ENCODE measurements around the gene SYTL1. TPM values are rescaled to one million over a fixed set of nuclear protein-coding genes. Genes with fewer than 3 reads are reported as not detected.
A peak's percentile ranks its signal among the peaks of the same experiment; 100 is the strongest.

The SYTL1 gene
- total RNA-seq, 1 experiment from 2014 or later = not detected

DNA sequence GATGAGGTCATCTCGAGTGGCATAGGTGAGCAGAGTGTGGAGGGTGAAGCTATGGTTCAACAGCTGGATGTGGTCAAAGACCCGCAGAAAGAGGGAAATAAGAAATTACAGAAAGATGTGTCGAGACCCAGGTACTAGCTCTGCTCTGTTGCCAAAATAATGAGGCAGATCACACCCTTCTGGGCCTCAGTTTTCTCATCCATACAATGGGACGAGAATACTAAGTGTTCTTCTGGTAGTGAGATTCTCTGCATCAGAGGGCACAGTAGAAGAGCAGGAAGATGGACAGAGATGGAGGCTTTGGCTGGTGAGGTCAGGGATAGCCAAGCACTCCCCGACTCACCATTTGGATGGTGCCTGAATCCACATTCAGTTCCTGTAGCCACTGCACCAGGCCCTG lies 13.9 kb downstream of the SYTL1 start:
- Histone ChIP-seq H3K9me3 (no peaks in the 10 kb centered on the region), H3K27me3 (no peaks in the 10 kb centered on the region), H3K4me3 (no peak overlapping the region), H3K36me3 (peaks cover 14% of the 10 kb centered on the region)
- DNase-seq = no peak

GRCh38 chr1:27356277-27356618 lies 14.4 kb downstream of the SYTL1 start:
- DNase-seq = no peak
- Histone ChIP-seq H3K36me3 (peaks cover 14% of the 10 kb centered on the region), H3K9me3 (no peaks in the 10 kb centered on the region), H3K27me3 (no peaks in the 10 kb centered on the region), H3K4me3 (no peak overlapping the region)

DNA sequence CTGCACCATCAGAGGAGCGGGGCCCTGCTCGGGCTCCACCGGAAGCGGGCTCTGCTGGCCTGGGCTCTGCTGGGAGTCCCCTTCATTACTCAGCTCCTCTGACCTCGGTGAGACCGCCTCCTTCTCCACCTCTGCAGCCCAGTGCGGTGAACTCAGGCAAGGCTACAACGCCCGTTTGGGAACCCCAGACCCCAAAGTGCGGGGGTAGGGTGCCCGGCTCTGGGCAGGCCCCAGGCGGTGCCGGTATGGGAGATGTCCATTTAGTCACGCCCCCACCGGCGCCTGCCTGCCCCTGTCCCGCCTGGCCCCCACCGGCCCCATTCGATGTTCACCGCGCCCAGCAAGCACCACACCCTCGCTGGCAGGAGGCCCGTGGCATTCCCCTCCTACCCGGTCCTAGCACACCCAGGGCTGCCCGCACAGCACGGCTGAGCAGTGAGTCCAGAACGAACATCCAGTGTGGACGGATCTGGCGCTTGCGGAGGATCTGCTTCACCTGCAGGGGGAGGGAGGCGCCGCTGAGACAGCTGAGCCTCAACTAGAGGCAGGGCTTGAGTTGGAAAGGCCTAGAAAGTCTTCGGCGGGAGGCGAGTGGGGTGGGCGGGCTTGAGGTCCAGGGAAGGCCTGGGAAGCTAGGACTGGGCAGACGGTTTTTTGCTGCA lies 14.9 kb downstream of the SYTL1 start:
- Histone ChIP-seq H3K36me3 (peaks cover 14% of the 10 kb centered on the region), H3K4me3 (no peak overlapping the region), H3K27me3 (no peaks in the 10 kb centered on the region), H3K9me3 (no peaks in the 10 kb centered on the region)
- DNase-seq = no peak

DNA sequence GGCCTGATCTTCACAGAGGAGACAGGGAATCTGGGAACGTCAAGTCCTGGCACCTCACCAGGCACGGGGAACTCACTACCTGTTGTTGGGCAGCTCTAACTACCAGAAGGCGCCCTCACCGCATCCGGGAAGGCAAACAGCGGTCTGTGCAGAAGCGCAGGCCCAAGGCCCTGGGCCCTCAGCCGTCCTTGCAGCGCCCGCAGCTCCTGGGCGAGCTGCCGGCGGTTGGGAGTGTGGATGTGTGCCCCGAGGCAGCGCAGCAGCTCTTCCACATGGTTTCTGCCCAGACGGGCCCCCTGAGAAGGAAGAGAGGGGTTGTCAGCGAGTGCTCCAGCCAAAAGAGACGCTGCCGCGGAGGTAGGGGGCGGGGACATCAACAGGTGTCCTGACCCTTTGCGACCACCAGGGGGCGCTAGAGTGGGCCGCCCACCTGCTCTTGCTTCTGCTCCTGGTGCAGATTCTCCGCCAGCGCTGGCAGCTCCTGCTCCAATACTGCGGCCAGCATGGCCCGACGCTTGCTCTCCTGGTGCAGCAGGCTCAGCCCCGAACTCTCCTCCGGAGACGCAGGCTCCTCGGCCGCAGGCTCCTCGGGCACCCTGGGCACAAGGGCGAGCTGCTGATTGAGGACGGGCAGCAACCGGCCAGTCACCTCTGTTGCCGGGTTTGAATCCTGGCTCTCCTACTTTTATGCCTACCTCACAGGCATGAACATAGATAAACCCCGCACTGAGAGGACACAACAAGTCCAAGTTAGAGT lies 15.6 kb downstream of the SYTL1 start:
- no peaks in the 10 kb centered on the region for H3K27me3 ChIP-seq
- peak; percentile 24 for DNase-seq
- no peaks in the 10 kb centered on the region for H3K9me3 ChIP-seq
- no peak overlapping the region for H3K4me3 ChIP-seq
- peaks cover 14% of the 10 kb centered on the region for H3K36me3 ChIP-seq

- Histone ChIP-seq H3K4me3 (no peak overlapping the region), H3K9me3 (no peaks in the 10 kb centered on the region), H3K27me3 (no peaks in the 10 kb centered on the region), H3K36me3 (peaks cover 19% of the 10 kb centered on the region)
- no peak for DNase-seq
These were observed 16.5 kb downstream of the SYTL1 start for GRCh38 chr1:27358038-27358927.

GRCh38 chr1:27358928-27359313 lies 17.1 kb downstream of the SYTL1 start:
- no peak for DNase-seq
- Histone ChIP-seq H3K4me3 (no peak overlapping the region), H3K36me3 (peaks cover 21% of the 10 kb centered on the region), H3K9me3 (no peaks in the 10 kb centered on the region), H3K27me3 (no peaks in the 10 kb centered on the region)

- H3K36me3 ChIP-seq = peaks cover 30% of the 10 kb centered on the region
These were observed 18.0 kb downstream of the SYTL1 start for GRCh38 chr1:27359822-27360158.

DNA sequence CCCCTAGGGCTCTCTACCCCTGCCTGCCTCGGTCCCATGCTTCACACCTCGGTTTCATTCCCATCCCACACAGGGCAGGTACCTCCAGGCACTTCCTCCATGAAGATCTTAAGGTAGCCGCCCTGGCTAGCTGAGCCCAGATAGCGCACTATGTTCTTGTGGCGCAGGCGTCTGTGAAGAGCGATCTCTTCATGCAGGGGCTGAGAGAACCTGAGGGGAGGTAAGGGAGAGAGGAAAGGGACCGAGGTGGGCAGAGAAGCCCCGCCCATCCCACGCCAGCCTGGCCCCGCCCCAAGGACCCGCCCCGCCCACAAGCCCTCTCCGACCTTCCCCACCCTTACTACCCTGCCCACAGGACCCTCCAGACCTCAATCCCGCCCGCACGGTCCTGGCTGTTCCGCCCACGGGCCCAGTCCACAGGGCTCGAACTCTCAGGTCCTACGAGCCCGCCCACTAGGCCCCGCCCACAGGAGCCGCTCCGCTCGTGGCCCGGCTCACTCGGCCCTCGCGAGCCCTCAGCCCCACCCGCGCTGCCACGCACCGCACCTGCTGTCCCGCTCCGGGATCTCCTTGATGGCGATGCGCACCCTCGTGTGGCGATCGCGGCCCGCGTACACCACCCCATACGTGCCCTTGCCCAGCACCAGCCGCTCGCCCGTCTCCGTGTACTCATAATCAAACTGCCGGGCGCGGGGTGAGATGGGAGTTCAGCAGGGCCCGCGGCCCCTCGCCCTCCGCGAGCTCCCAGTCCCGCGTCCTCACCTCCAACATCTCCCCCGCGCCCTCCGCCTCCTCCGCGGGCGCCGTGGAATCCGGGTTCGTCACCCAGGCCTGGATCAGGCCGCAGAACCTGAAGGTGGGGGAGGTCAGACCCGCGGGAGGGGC lies 18.6 kb downstream of the SYTL1 start:
- no peak for DNase-seq
- no peaks in the 10 kb centered on the region for H3K27me3 ChIP-seq
- no peaks in the 10 kb centered on the region for H3K9me3 ChIP-seq
- H3K36me3 ChIP-seq = peaks cover 33% of the 10 kb centered on the region
- H3K4me3 ChIP-seq = no peak overlapping the region

More at GRCh38 chr1:27359822-27360158, 18.0 kb downstream of the SYTL1 start:
- no peaks in the 10 kb centered on the region for H3K9me3 ChIP-seq
- no peaks in the 10 kb centered on the region for H3K27me3 ChIP-seq
- DNase-seq = no peak
- no peak overlapping the region for H3K4me3 ChIP-seq

GRCh38 chr1:27361044-27361402 lies 19.2 kb downstream of the SYTL1 start:
- Histone ChIP-seq H3K27me3 (no peaks in the 10 kb centered on the region), H3K36me3 (peaks cover 33% of the 10 kb centered on the region), H3K9me3 (no peaks in the 10 kb centered on the region), H3K4me3 (no peak overlapping the region)
- no peak for DNase-seq

GRCh38 chr1:27361553-27361952 lies 19.7 kb downstream of the SYTL1 start:
- H3K36me3 ChIP-seq = peaks cover 30% of the 10 kb centered on the region
- DNase-seq = no peak
- no peaks in the 10 kb centered on the region for H3K27me3 ChIP-seq
- H3K4me3 ChIP-seq = no peak overlapping the region
- H3K9me3 ChIP-seq = no peaks in the 10 kb centered on the region

DNA sequence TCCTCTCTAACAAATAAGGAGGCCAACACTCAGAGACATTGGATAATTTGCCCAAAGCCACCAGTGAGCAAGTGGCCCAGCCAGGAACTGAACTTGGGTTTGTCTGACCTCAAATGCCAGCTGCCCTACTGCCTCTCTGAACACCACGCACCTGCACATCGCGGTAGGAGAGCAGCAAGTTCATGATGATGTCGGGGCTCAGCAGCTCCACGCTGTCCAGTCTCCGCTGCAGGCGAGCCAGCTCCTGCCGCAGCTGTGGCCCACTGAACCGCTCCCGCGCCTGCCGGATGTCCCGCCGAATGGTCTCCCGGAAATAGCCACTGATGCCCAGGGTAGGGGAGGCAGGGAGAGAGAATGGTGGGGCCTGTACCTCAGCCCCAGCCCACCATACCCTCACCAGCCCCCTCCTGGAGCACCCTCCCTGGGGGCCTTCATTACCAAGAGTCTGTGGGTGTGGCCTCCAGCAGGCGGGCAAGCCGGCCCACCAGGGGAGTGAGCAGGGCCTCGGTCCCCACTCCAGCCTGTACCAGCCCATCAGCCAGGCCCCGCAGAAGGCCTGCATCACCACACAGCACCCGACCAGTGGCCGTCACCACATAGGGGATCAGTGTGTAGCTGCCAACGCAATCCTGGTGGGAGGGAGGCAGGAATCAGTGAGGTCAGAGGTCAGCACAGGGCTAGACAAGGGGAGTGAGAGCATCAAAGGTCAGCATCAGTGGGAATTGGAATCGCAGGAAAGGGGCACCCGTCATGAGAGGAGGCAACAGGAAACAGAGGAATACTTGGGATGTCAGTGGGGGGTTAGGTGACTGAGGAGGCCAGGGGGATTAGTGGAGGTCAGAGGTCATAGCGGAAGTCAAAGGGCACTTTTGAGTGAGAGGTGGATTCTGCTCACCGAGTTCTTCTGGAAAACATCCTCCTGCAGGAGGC lies 22.2 kb downstream of the SYTL1 start:
- Histone ChIP-seq H3K27me3 (no peaks in the 10 kb centered on the region), H3K9me3 (no peaks in the 10 kb centered on the region), H3K4me3 (no peak overlapping the region), H3K36me3 (peaks cover 19% of the 10 kb centered on the region)
- DNase-seq = no peak

GRCh38 chr1:27364696-27365371 lies 23.0 kb downstream of the SYTL1 start:
- peak overlapping the region; percentile 90 for H3K4me3 ChIP-seq
- peaks cover 19% of the 10 kb centered on the region for H3K36me3 ChIP-seq
- H3K27me3 ChIP-seq = no peaks in the 10 kb centered on the region
- no peak for DNase-seq
- no peaks in the 10 kb centered on the region for H3K9me3 ChIP-seq

DNA sequence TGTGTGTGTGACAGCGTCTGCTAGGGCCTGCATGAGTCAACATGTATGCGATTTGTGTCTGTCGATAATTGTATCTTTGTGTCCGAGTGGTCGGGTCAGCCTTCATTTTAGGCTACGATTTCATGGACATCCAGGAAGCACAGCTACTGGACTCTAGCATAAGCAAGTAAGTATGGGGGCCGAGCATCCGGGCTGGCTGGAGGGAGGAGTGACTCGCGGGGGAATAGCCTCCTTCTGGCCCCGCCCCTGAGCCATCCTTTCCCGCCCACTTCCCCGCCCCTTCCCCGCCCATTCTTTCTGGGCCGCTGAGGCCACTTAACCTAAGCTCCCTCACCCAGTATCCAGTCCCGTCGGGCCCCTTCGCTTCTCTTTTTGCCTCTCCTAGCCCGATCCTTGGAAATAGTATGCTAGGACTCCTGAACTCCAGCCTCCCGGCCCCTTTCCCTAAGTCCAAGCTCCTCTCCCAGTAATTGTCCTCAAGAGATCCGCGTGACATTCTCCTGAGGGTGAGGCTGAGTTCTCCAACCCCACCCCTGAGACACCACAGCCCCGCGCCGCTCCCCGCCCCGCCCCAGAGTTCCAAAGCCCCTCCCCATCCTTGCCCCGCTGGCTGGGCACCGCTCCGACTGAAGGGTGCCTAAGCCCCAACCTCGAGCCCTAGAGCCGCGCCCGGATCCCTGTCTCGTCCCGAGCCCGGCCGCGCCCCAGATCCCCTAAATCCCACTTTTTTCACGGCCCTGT lies 23.7 kb downstream of the SYTL1 start:
- no peaks in the 10 kb centered on the region for H3K27me3 ChIP-seq
- no peaks in the 10 kb centered on the region for H3K9me3 ChIP-seq
- H3K4me3 ChIP-seq = peak overlapping the region; percentile 90
- peak; percentile 90 for DNase-seq
- H3K36me3 ChIP-seq = peaks cover 19% of the 10 kb centered on the region

- peaks cover 19% of the 10 kb centered on the region for H3K36me3 ChIP-seq
- peak; percentile 83 for DNase-seq
- H3K4me3 ChIP-seq = peak overlapping the region; percentile 90
- H3K27me3 ChIP-seq = no peaks in the 10 kb centered on the region
- H3K9me3 ChIP-seq = no peaks in the 10 kb centered on the region
These were observed 24.2 kb downstream of the SYTL1 start for GRCh38 chr1:27366113-27366410.

Data from MG63 (cell line).